COR-L47 (cell line): ENCODE results near the gene WDR46.
"Not testable (repeated sequence)": the region's sequence is repeated elsewhere in the genome, so short reads cannot be mapped to it uniquely, and the experiment has no call there.

Source experiments
- DNase-seq: peaks from one replicate; lab custom pipeline; 2025; lab: John Stamatoyannopoulos, UW

Gene WDR46

DNA sequence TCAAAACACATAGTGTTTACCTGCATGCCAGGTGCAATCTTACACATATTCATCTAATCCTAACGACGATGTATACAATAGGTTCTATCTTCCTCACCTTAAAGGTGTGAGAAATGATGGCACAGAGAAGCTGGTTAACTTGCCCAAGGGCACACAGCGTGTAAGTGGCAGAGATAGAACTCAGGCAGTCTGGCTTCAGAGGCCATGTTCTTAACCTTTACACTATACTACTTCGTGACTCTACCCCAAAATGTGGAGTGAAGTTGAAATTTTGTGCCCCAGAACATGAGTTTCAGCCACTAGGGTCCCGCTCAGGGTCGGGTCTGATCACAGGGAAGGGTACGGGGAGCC lies 17.9 kb downstream of the WDR46 start:
- no peak for DNase-seq

DNA sequence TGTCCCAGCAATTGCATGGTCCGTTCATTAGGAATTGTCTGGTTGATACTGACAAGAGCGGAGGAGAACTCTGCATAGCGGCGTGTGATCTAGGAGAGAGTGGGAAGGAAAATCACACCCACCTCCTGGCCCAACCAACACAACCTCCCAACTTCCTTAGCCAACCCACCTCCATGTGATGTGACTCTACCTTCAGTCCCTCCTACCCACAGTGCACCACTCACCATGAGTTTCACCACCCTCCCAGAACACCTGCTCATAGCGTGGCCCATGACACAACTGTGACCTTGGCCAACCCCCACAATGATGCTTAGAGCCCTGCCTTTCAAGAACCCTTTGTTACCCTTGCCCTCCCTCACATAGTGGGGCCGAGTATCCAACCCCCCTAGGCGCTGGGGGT lies 25.0 kb downstream of the WDR46 start:
- DNase-seq = no peak

DNA sequence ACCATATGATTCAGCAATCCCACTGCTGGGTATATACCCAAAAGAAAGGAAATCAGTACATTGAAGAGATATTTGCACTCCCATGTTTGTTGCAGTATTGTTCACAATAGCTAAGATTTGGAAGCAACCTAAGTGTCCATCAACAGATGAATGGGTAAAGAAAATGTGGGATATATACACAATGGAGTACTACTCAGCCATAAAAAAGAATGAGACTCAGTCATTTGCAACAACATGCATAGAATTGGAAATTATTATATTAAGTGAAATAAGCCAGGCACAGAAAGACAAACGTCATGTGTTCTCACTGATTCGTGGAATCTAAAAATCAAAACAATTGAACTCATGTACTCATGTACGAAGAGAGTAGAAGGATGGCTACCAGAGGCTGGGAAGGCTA lies 26.5 kb downstream of the WDR46 start:
- DNase-seq = not testable (repeated sequence)

DNA sequence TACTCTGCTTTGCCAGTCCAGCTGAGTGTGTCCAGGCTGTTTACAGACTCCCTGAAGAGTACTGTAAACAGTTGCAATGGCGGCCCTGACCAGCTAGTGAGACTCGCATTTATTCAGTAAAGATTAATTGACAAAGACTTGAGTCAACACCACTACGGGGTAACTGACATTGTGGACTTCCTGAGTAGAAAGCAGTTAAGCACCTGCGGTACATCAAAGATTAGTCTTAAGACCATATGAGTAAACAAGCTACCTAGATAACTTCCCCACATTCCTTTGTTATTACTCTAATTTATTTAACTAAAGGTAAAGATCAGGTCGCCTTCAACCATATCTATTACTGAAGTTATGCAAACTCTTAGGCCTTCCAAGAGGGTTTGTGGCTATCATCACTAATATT lies 30.0 kb downstream of the WDR46 start:
- DNase-seq = no peak

DNA sequence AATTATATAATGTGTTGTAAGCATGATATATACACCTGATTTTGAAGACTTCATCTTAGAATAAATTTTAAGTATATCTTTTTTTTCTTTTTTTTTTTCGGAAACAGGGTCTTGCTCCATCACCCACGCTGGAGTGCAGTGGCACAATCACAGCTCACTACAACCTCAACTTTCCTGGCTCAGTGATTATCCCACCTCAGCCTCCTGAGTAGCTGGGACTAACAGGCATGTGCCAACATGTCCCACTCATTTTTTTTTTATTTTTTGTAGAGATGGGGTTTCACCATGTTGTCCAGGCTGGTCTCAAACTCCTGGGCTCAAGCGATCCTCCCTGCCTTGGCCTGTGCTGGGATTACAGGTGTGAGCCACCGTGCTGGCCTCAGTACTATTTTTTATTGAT lies 34.4 kb downstream of the WDR46 start:
- DNase-seq = no peak

DNA sequence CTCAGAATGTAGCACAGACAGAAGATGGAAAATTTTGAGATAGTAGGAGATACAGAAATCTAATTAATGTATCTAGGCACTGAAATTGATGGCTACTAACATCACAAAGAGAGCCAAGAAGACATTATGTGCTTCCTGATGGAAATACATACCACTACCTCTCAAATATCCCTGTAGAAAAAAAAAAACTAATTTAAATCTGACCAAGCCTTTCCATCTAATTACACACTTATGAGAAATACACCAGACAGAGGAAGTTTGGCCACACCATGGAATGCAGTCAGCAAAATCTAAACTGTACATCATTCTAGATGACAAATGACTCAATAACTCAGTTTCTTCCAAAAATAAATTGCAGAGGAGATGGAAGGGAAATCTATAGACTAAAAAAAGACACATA lies 36.3 kb downstream of the WDR46 start:
- DNase-seq = no peak

DNA sequence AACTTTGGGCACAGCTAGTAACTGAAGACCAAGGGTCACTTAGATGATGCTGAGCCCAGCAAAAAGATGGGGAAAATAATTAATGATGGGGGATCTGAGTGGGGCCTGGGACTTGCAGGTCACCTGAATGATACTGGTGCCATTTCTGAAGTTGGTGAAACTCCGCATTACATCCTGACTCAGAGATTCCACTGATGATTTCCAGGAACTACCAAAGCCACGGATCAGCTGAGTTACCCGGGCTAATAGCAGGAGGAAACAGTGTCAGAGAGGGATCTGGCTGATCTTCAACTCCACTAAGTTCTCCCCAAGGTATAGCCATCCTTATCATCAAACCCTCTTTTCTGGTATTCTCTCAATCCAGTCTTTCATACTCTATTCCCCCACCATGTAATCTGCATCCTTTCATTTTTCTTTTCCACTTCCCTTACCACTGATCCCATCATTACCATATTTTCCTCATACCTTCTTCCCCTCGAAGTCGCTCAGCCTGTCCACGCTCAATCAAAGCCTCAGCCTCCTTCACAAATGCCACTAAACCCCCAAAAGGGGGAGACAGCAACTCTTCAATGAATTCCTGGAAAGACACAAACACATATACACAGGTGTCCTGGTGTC lies 37.5 kb downstream of the WDR46 start:
- no peak for DNase-seq

DNA sequence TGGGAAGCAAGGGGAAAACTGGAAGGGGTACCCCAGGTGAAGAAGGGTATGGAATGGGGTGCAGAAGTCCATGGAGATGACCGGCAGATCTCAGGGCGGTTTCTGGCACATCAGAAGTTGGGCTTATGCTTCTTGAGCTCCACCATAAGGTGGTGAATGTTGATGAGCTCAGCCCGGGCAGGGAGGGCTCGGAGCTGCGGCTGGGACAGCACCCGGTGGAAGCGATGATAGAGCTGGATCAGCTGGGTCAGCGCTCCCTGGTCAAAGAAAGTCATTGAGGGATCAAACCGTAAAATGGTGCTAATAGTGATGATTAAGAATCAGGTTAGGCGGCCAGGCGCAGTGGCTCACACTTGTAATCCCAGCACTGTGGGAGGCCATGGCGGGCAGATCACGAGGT lies 38.3 kb downstream of the WDR46 start:
- no peak for DNase-seq

DNA sequence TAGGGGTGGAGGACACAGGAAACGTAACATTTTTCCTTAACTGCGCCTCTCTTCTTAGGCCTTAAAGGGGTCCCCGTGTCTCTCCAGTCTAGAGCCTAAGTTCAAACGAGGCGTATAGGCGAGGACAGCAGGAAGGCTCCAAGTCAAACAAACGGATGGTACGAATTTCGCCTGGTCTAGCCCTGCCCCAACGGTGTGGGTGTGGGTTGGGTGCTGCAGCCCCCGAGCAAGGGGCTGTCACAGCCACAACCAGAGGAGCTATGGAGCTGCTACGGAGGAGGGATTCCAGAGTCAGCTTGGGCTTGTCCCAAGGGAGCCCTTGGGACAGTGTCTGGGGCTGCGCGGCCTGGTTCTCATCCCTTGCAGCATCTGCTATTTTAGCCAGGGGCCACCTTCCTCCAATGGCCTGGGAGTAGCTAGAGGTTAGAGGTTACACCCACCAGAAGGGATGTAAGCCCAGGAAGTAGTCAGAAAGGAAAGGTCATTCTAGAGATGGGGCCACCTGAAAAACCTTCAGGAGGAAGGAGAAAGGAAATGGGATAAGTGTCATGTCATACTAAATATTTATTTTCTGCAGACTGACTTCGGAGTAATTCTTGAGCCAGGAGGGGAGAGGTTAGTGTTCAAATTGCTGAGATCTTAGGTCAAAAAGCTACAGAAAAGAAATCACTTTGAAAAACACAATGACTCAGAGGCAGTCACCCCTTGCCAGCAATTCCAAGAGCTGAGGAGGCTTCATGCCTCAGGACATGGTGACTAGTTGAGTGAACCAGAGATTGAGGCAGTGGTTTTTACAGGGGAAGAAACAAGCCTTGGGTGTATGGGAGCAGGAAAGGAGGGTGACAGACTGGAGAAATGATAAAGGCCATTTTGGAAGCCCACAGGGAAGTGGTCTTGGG lies 39.1 kb downstream of the WDR46 start:
- DNase-seq = no peak

DNA sequence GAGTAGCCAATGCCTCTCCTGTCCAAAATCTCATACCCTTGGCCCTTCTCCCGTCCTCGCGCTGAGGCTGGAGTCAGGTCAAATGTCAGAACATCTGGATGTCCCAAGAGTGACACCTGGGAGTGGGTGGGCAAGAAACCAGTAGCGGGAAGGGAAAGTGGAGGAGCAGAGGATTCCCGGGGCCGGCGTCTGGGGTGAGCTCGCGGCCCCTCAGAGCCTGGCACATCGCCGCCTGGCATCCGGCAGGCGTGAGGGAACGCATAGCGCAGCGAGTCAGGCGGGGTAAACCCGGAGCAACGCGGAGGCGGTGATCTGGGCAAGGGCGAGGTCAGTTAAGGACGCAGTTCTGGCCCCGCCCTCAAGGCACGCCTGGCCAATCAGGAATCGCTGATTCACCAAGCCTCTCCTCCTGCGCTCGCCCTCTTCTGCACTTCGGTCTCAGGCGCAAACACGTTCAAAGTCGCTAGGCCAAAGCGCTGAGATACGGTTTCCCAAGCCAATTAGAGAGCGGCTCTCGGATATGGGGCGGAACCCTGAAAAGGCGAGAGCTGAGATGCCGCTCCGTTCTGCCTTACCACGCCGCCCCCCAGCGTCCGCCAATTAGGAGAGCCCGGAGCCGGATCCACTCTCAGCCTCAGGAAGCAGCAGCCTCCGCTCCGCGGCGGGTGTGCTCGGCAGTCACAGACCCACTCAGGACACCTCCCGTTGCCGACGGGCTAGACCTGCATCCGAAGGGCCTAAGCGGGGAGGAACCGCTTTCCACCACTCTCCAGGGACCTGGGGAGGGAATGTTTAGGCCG lies 39.9 kb downstream of the WDR46 start:
- DNase-seq = peak; percentile 97

DNA sequence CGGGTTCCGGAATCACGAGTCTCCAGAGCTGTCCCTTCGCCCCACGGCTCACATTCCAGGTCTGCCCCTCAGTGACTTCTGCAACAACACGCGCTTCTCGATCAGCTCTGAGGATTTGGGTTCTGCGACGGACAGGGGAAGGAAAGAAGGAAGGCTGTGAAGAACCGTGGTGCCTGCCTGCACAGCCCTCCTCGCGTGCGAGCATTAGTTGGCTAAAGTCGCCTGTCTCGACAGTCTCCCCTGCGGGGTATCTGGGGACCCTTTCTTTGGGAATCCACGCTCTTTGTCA lies 40.5 kb downstream of the WDR46 start:
- no peak for DNase-seq

DNA sequence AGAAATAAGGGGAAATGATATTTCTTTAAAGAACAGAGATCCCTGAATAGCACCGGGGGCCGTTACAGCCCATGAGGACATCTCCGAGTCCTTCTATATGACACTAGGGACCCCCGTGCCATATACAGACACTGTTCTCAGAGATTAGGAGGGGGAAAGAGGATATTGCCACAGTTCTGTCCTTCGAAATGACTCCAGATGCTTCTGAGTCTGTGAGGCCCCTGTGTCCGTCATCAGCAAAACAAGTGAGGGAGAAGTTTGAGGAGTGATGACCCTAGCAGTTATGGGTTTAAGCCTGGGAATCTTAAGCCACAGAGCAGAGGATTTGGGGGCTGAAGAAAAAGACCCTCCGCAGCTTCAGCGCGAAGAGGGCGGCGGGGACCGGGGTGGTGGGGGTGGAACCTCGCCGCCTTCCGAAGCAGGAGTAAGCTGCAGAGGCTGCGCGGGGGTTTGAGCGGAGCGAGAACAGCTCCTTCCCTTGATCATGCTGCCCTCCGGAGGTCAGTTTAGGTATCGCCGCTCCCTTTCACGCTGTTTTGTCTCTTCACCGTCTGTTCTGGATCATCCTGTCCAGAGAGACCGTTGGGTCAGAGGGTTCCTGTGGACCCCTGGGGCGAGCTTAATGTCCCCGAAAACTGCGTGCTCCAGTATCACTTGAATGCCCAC lies 40.9 kb downstream of the WDR46 start:
- peak; percentile 72 for DNase-seq

DNA sequence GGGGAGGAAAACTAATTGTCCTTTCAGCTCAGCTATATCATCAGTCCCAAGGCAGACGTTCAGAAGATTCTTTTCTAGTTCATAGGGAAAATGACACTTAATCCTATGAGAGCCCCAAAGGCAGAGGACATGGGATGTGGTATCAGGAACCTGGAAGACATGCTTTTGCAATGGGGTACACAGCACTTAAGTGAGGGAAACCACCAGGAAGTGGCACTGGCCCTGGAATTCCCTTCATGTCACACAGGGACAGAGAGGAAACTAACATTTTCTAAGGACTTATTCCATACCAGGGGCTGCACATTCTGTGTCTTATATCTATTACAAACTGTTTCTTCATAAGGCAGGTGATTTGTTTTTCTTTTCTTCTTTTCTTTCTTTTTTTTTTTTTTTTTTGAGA lies 45.6 kb downstream of the WDR46 start:
- DNase-seq = no peak

DNA sequence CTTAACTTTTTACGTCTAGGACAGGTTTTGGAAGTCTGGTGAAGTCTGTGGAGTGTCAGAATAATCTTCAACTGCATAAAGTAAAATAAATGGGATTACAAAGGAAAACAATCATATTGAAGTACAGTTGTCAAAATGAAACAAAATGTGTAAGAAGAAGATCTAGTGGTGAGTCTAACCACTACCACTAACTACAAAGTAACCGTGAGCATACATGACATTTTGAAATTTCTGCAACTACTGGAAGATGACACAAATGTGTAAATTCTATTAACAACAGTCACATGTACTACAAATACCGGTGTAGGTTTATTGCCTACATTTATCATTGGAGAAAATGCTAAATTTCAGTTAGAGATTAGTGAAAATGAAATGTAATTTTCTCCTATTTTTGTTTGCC lies 47.1 kb downstream of the WDR46 start:
- DNase-seq = no peak

DNA sequence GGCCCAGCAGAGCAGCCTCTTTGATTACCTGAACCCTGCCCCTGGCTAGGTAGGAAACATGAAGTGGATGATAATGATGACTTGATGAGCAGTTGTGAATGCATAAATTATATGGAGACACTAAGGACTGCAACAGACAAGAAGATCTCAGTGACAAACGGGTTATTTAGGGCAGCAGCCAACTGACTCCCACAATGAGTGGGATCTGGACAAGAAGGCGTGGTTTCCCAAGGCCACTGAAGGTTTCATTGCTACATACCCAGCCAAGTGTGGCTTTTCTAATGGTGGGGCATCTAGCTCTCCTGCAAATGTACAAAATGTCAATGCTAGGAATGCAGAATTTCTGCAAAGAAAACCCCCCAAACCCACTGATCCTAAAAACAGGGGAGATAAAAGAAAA lies 51.3 kb downstream of the WDR46 start:
- no peak for DNase-seq

DNA sequence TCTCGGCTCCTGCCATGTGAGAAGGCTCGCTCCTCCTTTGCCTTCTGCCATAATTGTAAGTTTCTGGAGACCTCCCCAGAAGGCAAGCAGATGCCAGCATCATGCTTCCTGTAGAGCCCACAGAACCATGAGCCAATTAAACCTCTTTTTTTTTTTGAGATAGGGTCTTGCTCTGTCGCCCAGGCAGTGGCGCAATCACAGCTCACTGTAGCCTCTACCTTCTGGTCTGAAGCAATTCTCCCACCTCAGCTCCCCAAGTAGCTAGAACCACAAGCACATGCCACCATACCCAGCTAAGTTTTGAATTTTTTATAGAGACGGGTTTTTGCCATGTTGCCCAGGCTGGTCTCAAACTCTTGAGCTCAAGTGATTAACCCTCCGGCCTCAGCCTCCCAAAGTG lies 52.2 kb downstream of the WDR46 start:
- no peak for DNase-seq

DNA sequence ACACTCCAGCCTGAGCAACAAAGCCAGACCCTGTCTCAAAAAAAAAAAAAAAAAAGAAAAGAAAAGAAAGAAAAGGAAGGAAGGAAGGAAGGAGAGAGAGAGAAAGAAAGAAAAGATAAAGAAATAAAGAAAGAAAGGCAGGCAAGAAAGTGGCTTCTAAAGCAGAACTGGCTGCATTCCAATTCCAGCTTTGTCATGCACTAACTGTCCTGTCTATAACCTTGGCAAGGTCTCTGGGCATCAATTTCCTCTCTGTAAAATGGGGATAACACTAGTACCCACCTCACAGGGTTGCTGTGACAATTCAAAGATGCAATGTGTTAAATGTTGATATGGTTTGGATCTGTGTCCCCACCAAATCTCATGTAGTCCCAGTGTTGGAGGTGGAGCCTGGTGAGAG lies 52.7 kb downstream of the WDR46 start:
- DNase-seq = no peak

DNA sequence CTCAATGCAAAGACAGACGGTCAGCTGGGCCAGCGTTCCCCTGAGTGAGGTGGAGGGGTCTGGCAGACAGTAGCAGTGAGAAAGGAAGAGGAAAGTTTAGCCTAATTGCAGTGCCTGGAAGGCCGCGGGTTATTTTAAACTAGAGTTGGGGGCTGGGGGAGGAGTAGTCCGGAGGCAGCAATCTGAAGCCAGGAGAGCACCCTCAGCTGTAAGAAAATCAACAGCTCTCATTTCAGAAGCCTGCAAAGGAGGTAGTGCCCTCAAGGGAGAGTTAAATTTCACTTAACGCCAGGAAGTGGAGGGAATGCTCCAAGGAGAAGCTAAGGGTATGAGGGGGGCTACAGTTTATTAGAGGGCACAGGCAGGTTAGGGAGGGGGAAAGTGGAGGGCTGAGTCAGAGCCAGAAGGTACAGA lies 53.8 kb downstream of the WDR46 start:
- no peak for DNase-seq
